Endothelial cell (in vitro differentiated cells): Measurements from ENCODE around the gene EPHA8. TPM values are rescaled to one million over a fixed set of nuclear protein-coding genes. Genes with fewer than 3 reads are reported as not detected.

ENCODE experiments used
- DNase-seq: peaks from one replicate; pipeline ENCODE4 v3.0.0; 2021; ENCODE audit warnings: low spot score
- H3K27ac Mint-ChIP-seq: one replicate; pipeline ENCODE4 v1.8.0; 2021; ENCODE audit warnings: mixed read lengths, inconsistent platforms; ENCODE audit not compliant: unreplicated experiment
- H3K27me3 Mint-ChIP-seq: one replicate; pipeline ENCODE4 v1.8.0; 2021; ENCODE audit warnings: mild to moderate bottlenecking, moderate library complexity, mixed read lengths, inconsistent platforms; ENCODE audit not compliant: unreplicated experiment
- H3K36me3 Mint-ChIP-seq: one replicate; pipeline ENCODE4 v1.8.0; 2021; ENCODE audit warnings: mild to moderate bottlenecking, low read depth, mixed read lengths, inconsistent platforms; ENCODE audit not compliant: unreplicated experiment
- H3K4me1 Mint-ChIP-seq: one replicate; pipeline ENCODE4 v1.8.0; 2021; ENCODE audit warnings: mild to moderate bottlenecking, mixed read lengths, inconsistent platforms; ENCODE audit not compliant: unreplicated experiment
- H3K4me3 Mint-ChIP-seq: one replicate; pipeline ENCODE4 v1.8.0; 2021; ENCODE audit warnings: mild to moderate bottlenecking, mixed read lengths, inconsistent platforms; ENCODE audit not compliant: unreplicated experiment
- H3K9me3 Mint-ChIP-seq: one replicate; pipeline ENCODE4 v1.8.0; 2021; ENCODE audit warnings: mixed read lengths, inconsistent platforms; ENCODE audit not compliant: unreplicated experiment
- CTCF ChIP-seq: fragments of 200-600 bp; sonication (generic); IDR thresholded peaks from one replicate; pipeline ENCODE4 v1.5.0; 2021; ENCODE audit warnings: antibody characterized with exemption; ENCODE audit not compliant: unreplicated experiment
- total RNA-seq: library from RNA; stranded (reverse); fragmentation: NEBNext Ultra II Directional; extraction: Animal tissue kit (Norgen Biotek cat#: 25700); gene quantifications from one replicate; pipeline ENCODE4 v1.2.1, GENCODE V29; 2021; ENCODE audit not compliant: unreplicated experiment

EPHA8 gene
- total RNA-seq, 1 donor from 2014 or later = not detected

DNA sequence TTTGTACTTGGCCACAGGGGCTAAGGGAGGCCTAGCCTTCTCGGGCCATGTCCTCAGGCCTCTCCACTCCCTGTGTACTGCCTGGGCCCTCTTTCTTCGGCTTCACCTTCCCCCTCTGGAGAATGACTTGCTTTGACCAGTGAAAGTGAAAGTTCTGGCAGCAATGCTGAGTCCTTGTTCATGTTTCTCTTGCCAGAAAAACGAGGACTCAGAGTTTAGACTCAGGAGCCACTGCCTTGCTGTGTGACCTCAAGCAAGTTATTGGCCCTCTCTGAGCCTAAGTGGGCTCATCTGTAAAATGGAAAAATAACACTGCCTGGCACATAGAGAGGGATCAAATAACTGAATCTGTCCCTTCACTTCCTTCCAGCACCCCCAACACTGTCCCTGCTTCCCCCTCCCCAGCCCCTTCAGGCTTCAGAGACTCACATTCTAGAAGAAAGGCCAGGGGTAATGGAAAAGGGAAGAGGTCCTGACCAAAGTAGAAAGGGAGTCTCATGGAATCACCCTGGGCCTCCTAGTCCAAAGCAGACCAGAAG, 74.7 kb downstream of the EPHA8 start:
- no peak for TF ChIP-seq CTCF
- peaks cover 9% of the 10 kb centered on the region for H3K27me3 Mint-ChIP-seq
- H3K4me1 Mint-ChIP-seq = no peaks in the 10 kb centered on the region
- H3K4me3 Mint-ChIP-seq = no peak overlapping the region
- H3K27ac Mint-ChIP-seq = no peak overlapping the region
- H3K9me3 Mint-ChIP-seq = no peaks in the 10 kb centered on the region
- DNase-seq = no peak
- no peaks in the 10 kb centered on the region for H3K36me3 Mint-ChIP-seq

DNA sequence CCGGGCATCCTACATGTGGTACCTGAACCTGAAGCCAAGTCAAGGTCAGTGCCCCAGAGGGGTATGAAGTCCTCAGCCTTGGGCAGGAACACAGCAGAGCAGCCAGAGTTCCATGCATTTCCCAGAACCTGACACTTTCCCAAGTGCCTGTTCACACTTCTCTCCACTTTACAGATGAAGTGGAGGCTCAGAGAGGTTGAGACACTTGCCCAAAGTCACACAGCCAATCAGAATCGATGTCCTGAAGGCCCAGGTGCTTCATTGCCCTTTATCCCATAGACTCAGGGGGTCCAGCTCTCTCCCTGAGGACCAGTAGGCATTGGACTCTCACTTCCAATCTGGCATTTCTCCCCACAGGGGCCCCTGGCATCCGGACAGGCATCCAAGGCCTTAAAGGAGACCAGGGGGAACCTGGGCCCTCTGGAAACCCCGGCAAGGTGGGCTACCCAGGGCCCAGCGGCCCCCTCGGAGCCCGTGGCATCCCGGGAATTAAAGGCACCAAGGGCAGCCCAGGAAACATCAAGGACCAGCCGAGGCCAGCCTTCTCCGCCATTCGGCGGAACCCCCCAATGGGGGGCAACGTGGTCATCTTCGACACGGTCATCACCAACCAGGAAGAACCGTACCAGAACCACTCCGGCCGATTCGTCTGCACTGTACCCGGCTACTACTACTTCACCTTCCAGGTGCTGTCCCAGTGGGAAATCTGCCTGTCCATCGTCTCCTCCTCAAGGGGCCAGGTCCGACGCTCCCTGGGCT, 75.4 kb downstream of the EPHA8 start:
- Mint-ChIP-seq H3K4me1 (no peaks in the 10 kb centered on the region), H3K27me3 (peaks cover 12% of the 10 kb centered on the region), H3K9me3 (no peaks in the 10 kb centered on the region), H3K4me3 (no peak overlapping the region), H3K36me3 (no peaks in the 10 kb centered on the region), H3K27ac (no peak overlapping the region)
- no peak for DNase-seq
- TF ChIP-seq CTCF = no peak

DNA sequence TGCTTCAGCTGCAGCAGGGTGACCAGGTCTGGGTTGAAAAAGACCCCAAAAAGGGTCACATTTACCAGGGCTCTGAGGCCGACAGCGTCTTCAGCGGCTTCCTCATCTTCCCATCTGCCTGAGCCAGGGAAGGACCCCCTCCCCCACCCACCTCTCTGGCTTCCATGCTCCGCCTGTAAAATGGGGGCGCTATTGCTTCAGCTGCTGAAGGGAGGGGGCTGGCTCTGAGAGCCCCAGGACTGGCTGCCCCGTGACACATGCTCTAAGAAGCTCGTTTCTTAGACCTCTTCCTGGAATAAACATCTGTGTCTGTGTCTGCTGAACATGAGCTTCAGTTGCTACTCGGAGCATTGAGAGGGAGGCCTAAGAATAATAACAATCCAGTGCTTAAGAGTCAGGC, 76.0 kb downstream of the EPHA8 start:
- H3K9me3 Mint-ChIP-seq = no peaks in the 10 kb centered on the region
- H3K36me3 Mint-ChIP-seq = no peaks in the 10 kb centered on the region
- DNase-seq = peak; percentile 22
- no peak overlapping the region for H3K4me3 Mint-ChIP-seq
- no peak for TF ChIP-seq CTCF
- H3K27ac Mint-ChIP-seq = no peak overlapping the region
- no peaks in the 10 kb centered on the region for H3K4me1 Mint-ChIP-seq
- H3K27me3 Mint-ChIP-seq = peaks cover 12% of the 10 kb centered on the region

GRCh38 chr1:22641247-22641646, 78.0 kb downstream of the EPHA8 start:
- H3K27ac Mint-ChIP-seq = no peak overlapping the region
- no peak for TF ChIP-seq CTCF
- H3K27me3 Mint-ChIP-seq = peaks cover 12% of the 10 kb centered on the region
- H3K9me3 Mint-ChIP-seq = no peaks in the 10 kb centered on the region
- DNase-seq = no peak
- H3K4me3 Mint-ChIP-seq = no peak overlapping the region
- no peaks in the 10 kb centered on the region for H3K4me1 Mint-ChIP-seq
- no peaks in the 10 kb centered on the region for H3K36me3 Mint-ChIP-seq

- Mint-ChIP-seq H3K27ac (no peak overlapping the region), H3K4me1 (no peaks in the 10 kb centered on the region), H3K27me3 (peaks cover 12% of the 10 kb centered on the region), H3K36me3 (no peaks in the 10 kb centered on the region), H3K4me3 (no peak overlapping the region), H3K9me3 (no peaks in the 10 kb centered on the region)
- peak; percentile 79 for TF ChIP-seq CTCF
- DNase-seq = peak; percentile 90
These were observed 78.8 kb downstream of the EPHA8 start for GRCh38 chr1:22641906-22642636.
